Activated T-cell treated with anti-CD3 and anti-CD28 coated beads, Interleukin-2, amount 50 U/mL, for 24 hours (primary cell): Measurements from ENCODE around the gene HES4.
A peak's percentile ranks its signal among the peaks of the same experiment; 100 is the strongest.

Experiments
- DNase-seq: peaks from one replicate; pipeline ENCODE4 v3.0.0-alpha.2; 2020
- H3K27ac Mint-ChIP-seq: 2 replicates; pipeline ENCODE4 v1.8.0; 2020; ENCODE audit warnings: mild to moderate bottlenecking, mixed read lengths
- H3K27me3 Mint-ChIP-seq: 2 replicates; pipeline ENCODE4 v1.8.0; 2020; ENCODE audit warnings: mixed read lengths
- H3K36me3 Mint-ChIP-seq: 2 replicates; pipeline ENCODE4 v1.8.0; 2020; ENCODE audit warnings: low read depth, mixed read lengths
- H3K4me1 Mint-ChIP-seq: 2 replicates; pipeline ENCODE4 v1.8.0; 2020; ENCODE audit warnings: low read depth, mixed read lengths
- H3K4me3 Mint-ChIP-seq: 2 replicates; pipeline ENCODE4 v1.8.0; 2020; ENCODE audit warnings: mild to moderate bottlenecking, moderate library complexity, mixed read lengths
- H3K9me3 Mint-ChIP-seq: 2 replicates; pipeline ENCODE4 v1.8.0; 2020; ENCODE audit warnings: mixed read lengths

HES4 gene

GRCh38 chr1:956636-957035 is 43.3 kb downstream of the HES4 start:
- Mint-ChIP-seq H3K4me1 (peaks cover 21% of the 10 kb centered on the region), H3K27ac (no peak overlapping the region), H3K27me3 (no peaks in the 10 kb centered on the region), H3K36me3 (peaks cover 73% of the 10 kb centered on the region), H3K9me3 (no peaks in the 10 kb centered on the region), H3K4me3 (peak overlapping the region; percentile 36)
- no peak for DNase-seq

- no peak overlapping the region for H3K27ac Mint-ChIP-seq
- no peak for DNase-seq
- no peak overlapping the region for H3K4me3 Mint-ChIP-seq
- no peaks in the 10 kb centered on the region for H3K27me3 Mint-ChIP-seq
- H3K9me3 Mint-ChIP-seq = no peaks in the 10 kb centered on the region
- peaks cover 85% of the 10 kb centered on the region for H3K36me3 Mint-ChIP-seq
- peaks cover 18% of the 10 kb centered on the region for H3K4me1 Mint-ChIP-seq
These were observed 44.4 kb downstream of the HES4 start for GRCh38 chr1:955474-955873.

DNA sequence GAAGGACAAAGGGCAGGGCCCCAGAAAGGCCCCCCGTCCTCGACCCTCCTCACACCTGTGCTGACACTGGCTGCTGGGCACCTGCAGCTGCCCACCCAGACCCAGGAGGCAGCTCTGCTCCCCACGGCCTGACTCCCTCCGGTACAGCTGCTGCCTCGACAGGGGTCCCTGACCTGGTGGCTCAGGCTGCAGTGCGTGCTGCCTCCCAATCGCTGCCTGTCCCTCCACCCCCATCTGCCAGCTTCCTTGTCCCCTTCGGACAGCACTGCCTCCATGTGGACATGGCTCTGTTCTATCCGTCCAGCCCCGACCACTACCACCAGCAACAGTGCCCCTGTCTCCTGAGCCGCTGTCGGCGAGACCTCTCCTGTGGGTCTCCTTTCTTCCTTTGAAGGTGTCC is 45.0 kb downstream of the HES4 start:
- Mint-ChIP-seq H3K27me3 (no peaks in the 10 kb centered on the region), H3K9me3 (no peaks in the 10 kb centered on the region), H3K27ac (no peak overlapping the region), H3K4me3 (no peak overlapping the region), H3K4me1 (peaks cover 18% of the 10 kb centered on the region), H3K36me3 (peaks cover 91% of the 10 kb centered on the region)
- DNase-seq = no peak

GRCh38 chr1:953524-954320 is 46.2 kb downstream of the HES4 start:
- H3K4me3 Mint-ChIP-seq = no peak overlapping the region
- peaks cover 18% of the 10 kb centered on the region for H3K4me1 Mint-ChIP-seq
- no peaks in the 10 kb centered on the region for H3K27me3 Mint-ChIP-seq
- H3K9me3 Mint-ChIP-seq = no peaks in the 10 kb centered on the region
- H3K36me3 Mint-ChIP-seq = peaks cover 99% of the 10 kb centered on the region
- DNase-seq = no peak
- H3K27ac Mint-ChIP-seq = no peak overlapping the region

GRCh38 chr1:952603-953002 is 47.3 kb downstream of the HES4 start:
- no peak for DNase-seq
- Mint-ChIP-seq H3K9me3 (no peaks in the 10 kb centered on the region), H3K4me1 (peaks cover 9% of the 10 kb centered on the region), H3K27ac (no peak overlapping the region), H3K4me3 (no peak overlapping the region), H3K36me3 (peaks cover 100% of the 10 kb centered on the region), H3K27me3 (no peaks in the 10 kb centered on the region)

DNA sequence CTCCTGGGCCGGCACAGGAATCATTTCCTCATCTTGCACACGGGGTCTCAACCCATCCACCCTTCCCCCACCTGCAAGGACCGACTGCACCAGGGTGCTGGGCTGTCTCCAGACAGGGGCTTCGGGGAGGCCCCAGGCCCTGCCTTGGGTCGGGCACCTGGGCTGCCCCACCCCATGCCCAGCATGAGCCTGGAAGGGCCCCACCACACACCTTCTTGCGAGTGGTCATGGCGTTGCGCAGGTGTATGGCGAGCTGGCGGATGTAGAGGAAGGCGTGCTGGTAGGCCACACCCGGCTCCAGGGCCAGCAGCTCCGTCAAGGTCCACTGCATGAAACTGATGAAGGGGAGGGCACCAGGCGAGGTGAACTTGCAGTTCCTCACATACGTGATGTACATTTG is 47.7 kb downstream of the HES4 start:
- Mint-ChIP-seq H3K4me3 (no peak overlapping the region), H3K27ac (no peak overlapping the region), H3K9me3 (no peaks in the 10 kb centered on the region), H3K36me3 (peaks cover 100% of the 10 kb centered on the region), H3K27me3 (no peaks in the 10 kb centered on the region), H3K4me1 (peaks cover 5% of the 10 kb centered on the region)
- no peak for DNase-seq

- no peaks in the 10 kb centered on the region for H3K9me3 Mint-ChIP-seq
- no peaks in the 10 kb centered on the region for H3K27me3 Mint-ChIP-seq
- no peak overlapping the region for H3K4me3 Mint-ChIP-seq
- DNase-seq = no peak
- peaks cover 100% of the 10 kb centered on the region for H3K36me3 Mint-ChIP-seq
- no peaks in the 10 kb centered on the region for H3K4me1 Mint-ChIP-seq
- H3K27ac Mint-ChIP-seq = no peak overlapping the region
These were observed 48.5 kb downstream of the HES4 start for GRCh38 chr1:951364-951763.

- H3K4me3 Mint-ChIP-seq = no peak overlapping the region
- DNase-seq = no peak
- peaks cover 100% of the 10 kb centered on the region for H3K36me3 Mint-ChIP-seq
- no peak overlapping the region for H3K27ac Mint-ChIP-seq
- no peaks in the 10 kb centered on the region for H3K27me3 Mint-ChIP-seq
- no peaks in the 10 kb centered on the region for H3K4me1 Mint-ChIP-seq
- H3K9me3 Mint-ChIP-seq = no peaks in the 10 kb centered on the region
These were observed 49.0 kb downstream of the HES4 start for GRCh38 chr1:950881-951280.

- H3K27me3 Mint-ChIP-seq = no peaks in the 10 kb centered on the region
- H3K9me3 Mint-ChIP-seq = no peaks in the 10 kb centered on the region
- H3K27ac Mint-ChIP-seq = no peak overlapping the region
- H3K36me3 Mint-ChIP-seq = peaks cover 100% of the 10 kb centered on the region
- DNase-seq = no peak
- no peaks in the 10 kb centered on the region for H3K4me1 Mint-ChIP-seq
- H3K4me3 Mint-ChIP-seq = no peak overlapping the region
These were observed 49.6 kb downstream of the HES4 start for GRCh38 chr1:950268-950667.
